Loucy (cell line): ENCODE measurements around the gene CDH13.

Experiments used
- H2AFZ ChIP-seq: fragments of 200-600 bp; sonication (generic); 2 replicates; pipeline ENCODE4 v1.6.0; 2016; ENCODE audit warnings: antibody characterized with exemption, mild to moderate bottlenecking, low read length, moderate library complexity
- H3F3A ChIP-seq: fragments of 200-600 bp; 2 replicates; pipeline ENCODE4 v1.6.0; 2016; ENCODE audit warnings: antibody characterized with exemption, low read depth, mild to moderate bottlenecking
- H3K27me3 ChIP-seq: fragments of 200-600 bp; sonication (generic); 2 replicates; pipeline ENCODE4 v1.6.1; 2014; ENCODE audit warnings: low read length, mild to moderate bottlenecking; ENCODE audit not compliant: insufficient read depth, poor library complexity, severe bottlenecking
- H3K36me3 ChIP-seq: fragments of 200-600 bp; sonication (generic); 2 replicates; pipeline ENCODE4 v1.6.1; 2016; ENCODE audit warnings: low read length; ENCODE audit not compliant: insufficient read depth
- H3K4me1 ChIP-seq: fragments of 200-600 bp; sonication (generic); 2 replicates; pipeline ENCODE4 v1.5.1; 2014; ENCODE audit warnings: low read length, mild to moderate bottlenecking; ENCODE audit not compliant: insufficient read depth, poor library complexity, severe bottlenecking
- H3K4me2 ChIP-seq: fragments of 200-600 bp; sonication (generic); 2 replicates; pipeline ENCODE4 v1.6.0; 2014; ENCODE audit warnings: antibody characterized with exemption, low read length, low read depth, mild to moderate bottlenecking; ENCODE audit not compliant: poor library complexity, severe bottlenecking
- H3K4me3 ChIP-seq: fragments of 200-600 bp; sonication (generic); 2 replicates; pipeline ENCODE4 v1.5.1; 2014; ENCODE audit warnings: low read length, mild to moderate bottlenecking, mixed read lengths; ENCODE audit not compliant: poor library complexity, severe bottlenecking
- H3K79me2 ChIP-seq: fragments of 200-600 bp; sonication (generic); 2 replicates; pipeline ENCODE4 v1.6.1; 2014; ENCODE audit warnings: low read length; ENCODE audit not compliant: insufficient read depth
- H3K9ac ChIP-seq: fragments of 200-600 bp; sonication (generic); 2 replicates; pipeline ENCODE4 v1.6.0; 2014; ENCODE audit warnings: mild to moderate bottlenecking, low read depth, low read length, moderate library complexity; ENCODE audit not compliant: poor library complexity, severe bottlenecking
- H3K9me2 ChIP-seq: fragments of 200-600 bp; sonication (generic); replicated peaks from 2 replicates; pipeline ENCODE4 v1.6.1; 2016; ENCODE audit warnings: low read depth, low read length, mixed read lengths
- H3K9me3 ChIP-seq: fragments of 200-600 bp; sonication (generic); 2 replicates; pipeline ENCODE4 v1.6.1; 2014; ENCODE audit warnings: mild to moderate bottlenecking, antibody characterized with exemption, low read length, low read depth; ENCODE audit not compliant: insufficient read depth
- H4K20me1 ChIP-seq: fragments of 200-600 bp; sonication (generic); 2 replicates; pipeline ENCODE4 v1.6.0; 2014; ENCODE audit warnings: antibody characterized with exemption, low read length, mild to moderate bottlenecking; ENCODE audit not compliant: insufficient read depth, poor library complexity, severe bottlenecking
- CTCF ChIP-seq: fragments of 200-600 bp; sonication (generic); conservative IDR thresholded peaks from 2 replicates; pipeline ENCODE4 v1.5.1; 2014; ENCODE audit warnings: mild to moderate bottlenecking, antibody characterized with exemption, low read length
- EZH2phosphoT487 ChIP-seq: fragments of 200-600 bp; IDR thresholded peaks from 2 replicates; pipeline ENCODE4 v1.6.1; 2018; ENCODE audit warnings: antibody characterized with exemption, mild to moderate bottlenecking, moderate library complexity, borderline replicate concordance

The CDH13 gene

GRCh38 chr16:83541231-83541630 is 914.5 kb downstream of the CDH13 start:
- TF ChIP-seq CTCF (no peak), EZH2phosphoT487 (no peak)
- Histone ChIP-seq H3F3A (no peaks in the 10 kb centered on the region), H3K9ac (no peak overlapping the region), H3K9me2 (no peaks in the 10 kb centered on the region), H3K79me2 (no peaks in the 10 kb centered on the region), H3K27me3 (no peaks in the 10 kb centered on the region), H4K20me1 (no peaks in the 10 kb centered on the region), H3K4me1 (no peaks in the 10 kb centered on the region), H2AFZ (no peak overlapping the region), H3K9me3 (no peaks in the 10 kb centered on the region), H3K4me2 (no peak overlapping the region), H3K36me3 (no peaks in the 10 kb centered on the region), H3K4me3 (no peak overlapping the region)

GRCh38 chr16:83542491-83542890 is 915.7 kb downstream of the CDH13 start:
- TF ChIP-seq EZH2phosphoT487 (no peak), CTCF (no peak)
- H3K4me3 ChIP-seq: no peak overlapping the region
- H3K4me1 ChIP-seq: no peaks in the 10 kb centered on the region
- H3K9ac ChIP-seq: no peak overlapping the region
- H3K79me2 ChIP-seq: no peaks in the 10 kb centered on the region
- H4K20me1 ChIP-seq: no peaks in the 10 kb centered on the region
- no peak overlapping the region for H3K4me2 ChIP-seq
- H2AFZ ChIP-seq: no peak overlapping the region
- H3K36me3 ChIP-seq: no peaks in the 10 kb centered on the region
- H3K27me3 ChIP-seq: no peaks in the 10 kb centered on the region
- H3K9me2 ChIP-seq: no peaks in the 10 kb centered on the region
- no peaks in the 10 kb centered on the region for H3F3A ChIP-seq
- H3K9me3 ChIP-seq: no peaks in the 10 kb centered on the region

- Histone ChIP-seq H4K20me1 (no peaks in the 10 kb centered on the region), H3K79me2 (no peaks in the 10 kb centered on the region), H3K27me3 (no peaks in the 10 kb centered on the region), H3K9ac (no peak overlapping the region), H2AFZ (no peak overlapping the region), H3K36me3 (no peaks in the 10 kb centered on the region), H3K4me1 (peaks cover 13% of the 10 kb centered on the region), H3K4me2 (no peak overlapping the region), H3F3A (no peaks in the 10 kb centered on the region), H3K9me2 (no peaks in the 10 kb centered on the region), H3K9me3 (no peaks in the 10 kb centered on the region), H3K4me3 (no peak overlapping the region)
- no peak for TF ChIP-seq CTCF
- no peak for TF ChIP-seq EZH2phosphoT487
Observed at GRCh38 chr16:83549316-83550182, 922.8 kb downstream of the CDH13 start.
